Epithelial cell of proximal tubule (primary cell): Measurements from ENCODE around the gene NLK. TPM values are rescaled to one million over a fixed set of nuclear protein-coding genes. Genes with fewer than 3 reads are reported as not detected.

Source experiments
- DNase-seq: peaks from one replicate; pipeline ENCODE4 v3.0.0-alpha.2; 2011; ENCODE audit warnings: low read depth
- H3K4me3 ChIP-seq: 2 replicates; pipeline ENCODE4 v1.5.1; 2011; ENCODE audit warnings: low read depth, mild to moderate bottlenecking, low read length
- CTCF ChIP-seq: conservative IDR thresholded peaks from 2 replicates; pipeline ENCODE4 v1.5.1; 2012; ENCODE audit warnings: low read depth, mild to moderate bottlenecking, low read length
- total RNA-seq: library from RNA; depleted of rRNA; stranded (reverse); fragments of >200 nt; gene quantifications from 2 replicates; pipeline ENCODE4 v1.2.3, GENCODE V29; 2015

Gene NLK
- total RNA-seq = 15.1 and 18.6 TPM in 2 replicates

- no peak for DNase-seq
- TF ChIP-seq CTCF = no peak
- H3K4me3 ChIP-seq = peak within 1 kb of the TSS; percentile 88
Measured at GRCh38 chr17:28042657-28042720, at the start of gene NLK. Gene NLK, plus strand, starts transcription at chr17:28042677. Its CDS starts 197 bp downstream, at chr17:28042874.

GRCh38 chr17:27993161-27993695, 49.2 kb upstream of the NLK start:
- TF ChIP-seq CTCF = no peak
- H3K4me3 ChIP-seq = no peak overlapping the region
- no peak for DNase-seq

GRCh38 chr17:27993723-27994310, 48.7 kb upstream of the NLK start:
- H3K4me3 ChIP-seq = no peak overlapping the region
- no peak for DNase-seq

GRCh38 chr17:27994586-27994985, 47.9 kb upstream of the NLK start:
- H3K4me3 ChIP-seq = no peak overlapping the region
- no peak for DNase-seq
- no peak for TF ChIP-seq CTCF

More at GRCh38 chr17:27993723-27994310, 48.7 kb upstream of the NLK start:
- TF ChIP-seq CTCF = no peak

- no peak overlapping the region for H3K4me3 ChIP-seq
- no peak for DNase-seq
- no peak for TF ChIP-seq CTCF
Measured at GRCh38 chr17:27995554-27995953, 46.9 kb upstream of the NLK start.

GRCh38 chr17:27996202-27997043, 46.1 kb upstream of the NLK start:
- no peak overlapping the region for H3K4me3 ChIP-seq
- DNase-seq = no peak
- TF ChIP-seq CTCF = no peak

- TF ChIP-seq CTCF = no peak
- no peak overlapping the region for H3K4me3 ChIP-seq
- DNase-seq = no peak
Measured at GRCh38 chr17:27997044-27997401, 45.5 kb upstream of the NLK start.
